ENCODE measurements around the gene TBX4. TPM values are rescaled to one million over a fixed set of nuclear protein-coding genes. Genes with fewer than 3 reads are reported as not detected.

The TBX4 gene
- total and polyA plus RNA-seq, 2 of the 13 experiments (the other 11 are each of a cell fraction or from before 2014, with no cell fraction given), result 0.11 to 1.1 TPM

GRCh38 chr17:61405686-61406536 lies 46.3 kb upstream of the TBX4 start:
- DNase-seq (ENCODE audit: low spot score) (no peak), FAIRE-seq (no peak), ATAC-seq (no peak)
- no peaks in the 10 kb centered on the region for H3K27me3 ChIP-seq (ENCODE audit: control insufficient read depth in 1 of 2, insufficient read depth in 2 of 2, low read length in 2 of 2)
- CTCF ChIA-PET (ENCODE audit: low intra/inter-chr PET ratio, low total read pairs), result no interaction called here
- TF ChIP-seq TBP (CRISPR knock-in tag; IDR thresholded peaks at IDR 0.05) (no peak), ZNF589 (CRISPR knock-in tag; conservative IDR thresholded peaks at IDR 0.05) (no peak), RBFOX2 (IDR thresholded peaks at IDR 0.05; ENCODE audit: low read depth, low read length) (peak; percentile 1; the same call in 1 of the 2 replicates), AGO2 (optimal IDR thresholded peaks at IDR 0.05; ENCODE audit: low read depth, low read length) (peak; percentile 44), ZNF768 (CRISPR knock-in tag; IDR thresholded peaks at IDR 0.05) (peak; percentile 53; the same call in 1 of the 2 replicates)
- 95% methylated on average over 37 of the region's 37 CpGs for WGBS (ENCODE audit: low lambda C conversion rate)
- no peak overlapping the region for H2AFZ ChIP-seq (ENCODE audit: low read length)
- no peak overlapping the region for H3K4me3 ChIP-seq (replicated peaks in 1 of 3; ENCODE audit: insufficient read depth in 1 of 3, low read depth in 2 of 3, low read length in 3 of 3)
- in situ Hi-C loops (cut with HindIII; ENCODE audit: extremely low pct_ligation_motif_present, low pct_unique_long_range_greater_than_20kb) (no loop called here), intact Hi-C loops (cut with micrococcal nuclease; ENCODE audit: unreplicated experiment) (loop anchor here (5.0 kb wide), 1 partner anchor 404 kb away; no protein-coding TSS in a partner anchor)
- no TSS peak for BruUV-seq (replicated peaks)
- peaks cover 3% of the 10 kb centered on the region for H3K79me2 ChIP-seq (ENCODE audit: insufficient read depth, low read length)
- no peaks in the 10 kb centered on the region for H4K20me1 ChIP-seq (ENCODE audit: insufficient read depth, low read length)
- H3K27ac ChIP-seq (ENCODE audit: extremely low read length, insufficient read depth, low read length), result no peak overlapping the region
- H3K4me1 ChIP-seq (ENCODE audit: insufficient read depth, low read length), result peaks cover 39% of the 10 kb centered on the region
- no peak overlapping the region for H3K9ac ChIP-seq (ENCODE audit: insufficient read depth, low read depth, low read length)
- no peaks in the 10 kb centered on the region for H3K9me3 ChIP-seq (ENCODE audit: low read length)
- H3K4me2 ChIP-seq (ENCODE audit: low read depth, low read length), result no peak overlapping the region
- POLR2A ChIA-PET, result no interaction called here
- peaks cover 4 to 6% of the 10 kb centered on the region in 2 experiments; a peak in 2 of 5 replicates for H3K36me3 ChIP-seq (replicated peaks in 1 of 2; ENCODE audit: control insufficient read depth in 1 of 2, insufficient read depth in 2 of 2, low read length in 2 of 2)

GRCh38 chr17:61406537-61406845 lies 45.7 kb upstream of the TBX4 start:
- Histone ChIP-seq H3K4me3 (replicated peaks in 1 of 3; ENCODE audit: insufficient read depth in 1 of 3, low read depth in 2 of 3, low read length in 3 of 3) (no peak overlapping the region), H3K79me2 (ENCODE audit: insufficient read depth, low read length) (no peaks in the 10 kb centered on the region), H2AFZ (ENCODE audit: low read length) (no peak overlapping the region), H4K20me1 (ENCODE audit: insufficient read depth, low read length) (no peaks in the 10 kb centered on the region), H3K36me3 (replicated peaks in 1 of 2; ENCODE audit: control insufficient read depth in 1 of 2, insufficient read depth in 2 of 2, low read length in 2 of 2) (peaks cover 4 to 6% of the 10 kb centered on the region in 2 experiments; a peak in 2 of 5 replicates), H3K9ac (ENCODE audit: insufficient read depth, low read depth, low read length) (no peak overlapping the region), H3K9me3 (ENCODE audit: low read length) (no peaks in the 10 kb centered on the region), H3K27ac (ENCODE audit: extremely low read length, insufficient read depth, low read length) (no peak overlapping the region), H3K4me1 (ENCODE audit: insufficient read depth, low read length) (peaks cover 34% of the 10 kb centered on the region), H3K4me2 (ENCODE audit: low read depth, low read length) (no peak overlapping the region), H3K27me3 (ENCODE audit: control insufficient read depth in 1 of 2, insufficient read depth in 2 of 2, low read length in 2 of 2) (no peaks in the 10 kb centered on the region)
- no peak for ATAC-seq
- FAIRE-seq, result no peak
- in situ Hi-C loops (cut with HindIII; ENCODE audit: extremely low pct_ligation_motif_present, low pct_unique_long_range_greater_than_20kb) (no loop called here), intact Hi-C loops (cut with micrococcal nuclease; ENCODE audit: unreplicated experiment) (loop anchor here (5.0 kb wide), 1 partner anchor 404 kb away; no protein-coding TSS in a partner anchor)
- BruUV-seq (replicated peaks), result no TSS peak
- CTCF ChIA-PET (ENCODE audit: low intra/inter-chr PET ratio, low total read pairs), result no interaction called here
- 62% methylated on average over 1 of the region's 1 CpG for WGBS (ENCODE audit: low lambda C conversion rate)
- POLR2A ChIA-PET, result no interaction called here
- no peak for DNase-seq (ENCODE audit: low spot score)
- TF ChIP-seq ZFY (CRISPR knock-in tag; IDR thresholded peaks at IDR 0.05), result no peak
- TF ChIP-seq GPBP1L1 (CRISPR knock-in tag; IDR thresholded peaks at IDR 0.05), result no peak
- TF ChIP-seq MAFK (conservative IDR thresholded peaks at IDR 0.05 in 1 of 2, IDR thresholded peaks at IDR 0.05 in 1 of 2; ENCODE audit: low read length in 2 of 2), result no peak
- no peak for TF ChIP-seq ZNF276 (CRISPR knock-in tag; IDR thresholded peaks at IDR 0.05; ENCODE audit: low read depth)
- no peak for TF ChIP-seq ZNF281 (CRISPR knock-in tag; IDR thresholded peaks at IDR 0.05; ENCODE audit: borderline replicate concordance)
- no peak for TF ChIP-seq HNRNPLL (IDR thresholded peaks at IDR 0.05; ENCODE audit: low read depth, low read length, poor library complexity, severe bottlenecking)

Measured in HepG2 (cell line).